Fibroblast of pulmonary artery (primary cell): Measurements from ENCODE around the gene UBE3D.
"Not testable (repeated sequence)": the region's sequence is repeated elsewhere in the genome, so short reads cannot be mapped to it uniquely, and the experiment has no call there.

Source experiments
- DNase-seq: peaks from one replicate; pipeline ENCODE4 v3.0.0-alpha.2; 2010; ENCODE audit warnings: low read depth
- H3K4me3 ChIP-seq: replicated peaks from 2 replicates; pipeline ENCODE4 v1.5.1; 2011; ENCODE audit warnings: low read depth, mild to moderate bottlenecking, control low read depth, low read length, moderate library complexity
- TF ChIP-seq, protein P1 (sequence below): IDR thresholded peaks from 2 replicates; pipeline ENCODE4 v1.5.1; 2011; ENCODE audit warnings: mild to moderate bottlenecking, control low read depth, low read length, inconsistent platforms; ENCODE audit errors: missing control alignments

The UBE3D gene

DNA sequence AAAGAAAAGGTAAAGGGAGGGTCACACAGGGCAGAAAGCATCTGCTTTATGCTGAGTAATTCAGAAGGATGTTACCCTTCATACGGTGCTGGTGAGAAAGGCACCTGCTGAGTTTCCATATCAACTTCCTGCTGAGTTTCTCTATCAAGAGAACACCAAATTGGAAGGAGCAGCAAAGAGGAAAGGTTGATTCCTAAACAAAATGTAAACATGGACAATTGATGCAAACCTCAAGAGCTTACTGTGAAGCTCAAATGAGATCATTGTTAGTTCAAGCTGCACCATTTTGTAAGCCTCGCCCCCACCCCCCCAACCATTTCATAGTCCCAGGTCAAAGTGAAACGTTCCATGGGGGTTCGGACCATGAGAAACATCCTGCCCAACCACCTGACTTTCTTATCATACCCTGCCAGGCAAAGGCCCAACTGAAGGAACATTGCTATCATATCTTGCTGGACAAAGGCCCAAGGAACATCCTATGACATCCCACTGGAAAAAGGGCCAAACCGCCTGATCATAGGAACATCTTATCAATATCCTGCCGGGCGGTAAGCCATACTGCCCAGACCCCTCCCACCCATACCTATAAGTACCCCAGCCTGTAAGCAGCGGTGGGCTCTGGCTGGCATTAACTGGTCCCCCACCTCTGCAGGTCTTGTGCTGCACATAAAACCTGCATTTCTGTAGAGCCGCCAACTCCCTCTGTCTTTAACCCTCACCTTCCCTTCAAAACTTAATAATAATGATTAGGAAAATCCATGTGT is 171.6 kb downstream of the UBE3D start:
- no peak for DNase-seq
- no peak overlapping the region for H3K4me3 ChIP-seq
- TF ChIP-seq, protein P1, sequence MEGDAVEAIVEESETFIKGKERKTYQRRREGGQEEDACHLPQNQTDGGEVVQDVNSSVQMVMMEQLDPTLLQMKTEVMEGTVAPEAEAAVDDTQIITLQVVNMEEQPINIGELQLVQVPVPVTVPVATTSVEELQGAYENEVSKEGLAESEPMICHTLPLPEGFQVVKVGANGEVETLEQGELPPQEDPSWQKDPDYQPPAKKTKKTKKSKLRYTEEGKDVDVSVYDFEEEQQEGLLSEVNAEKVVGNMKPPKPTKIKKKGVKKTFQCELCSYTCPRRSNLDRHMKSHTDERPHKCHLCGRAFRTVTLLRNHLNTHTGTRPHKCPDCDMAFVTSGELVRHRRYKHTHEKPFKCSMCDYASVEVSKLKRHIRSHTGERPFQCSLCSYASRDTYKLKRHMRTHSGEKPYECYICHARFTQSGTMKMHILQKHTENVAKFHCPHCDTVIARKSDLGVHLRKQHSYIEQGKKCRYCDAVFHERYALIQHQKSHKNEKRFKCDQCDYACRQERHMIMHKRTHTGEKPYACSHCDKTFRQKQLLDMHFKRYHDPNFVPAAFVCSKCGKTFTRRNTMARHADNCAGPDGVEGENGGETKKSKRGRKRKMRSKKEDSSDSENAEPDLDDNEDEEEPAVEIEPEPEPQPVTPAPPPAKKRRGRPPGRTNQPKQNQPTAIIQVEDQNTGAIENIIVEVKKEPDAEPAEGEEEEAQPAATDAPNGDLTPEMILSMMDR = no peak

GRCh38 chr6:82891503-82891902 is 174.1 kb downstream of the UBE3D start:
- DNase-seq = not testable (repeated sequence)

DNA sequence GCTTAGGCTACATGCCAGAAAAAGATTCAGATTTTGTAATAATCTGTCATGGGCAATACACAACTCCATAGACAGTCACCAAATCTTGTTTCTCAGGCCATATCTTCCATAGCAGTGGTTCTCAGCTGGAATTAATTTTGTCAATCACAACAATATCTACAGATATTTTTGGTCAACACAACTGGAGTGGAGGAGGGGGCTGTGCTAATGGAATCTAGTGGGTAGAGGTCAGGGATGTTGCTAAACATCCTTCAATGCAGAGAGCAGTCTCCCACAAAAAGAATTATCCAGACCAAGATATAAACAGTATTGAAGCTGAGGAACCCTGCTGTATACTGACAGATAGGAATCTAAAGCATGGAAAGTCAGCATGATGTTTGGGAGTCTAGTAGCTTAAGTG is 174.6 kb downstream of the UBE3D start:
- TF ChIP-seq, protein P1 = no peak

More at GRCh38 chr6:82891503-82891902, 174.1 kb downstream of the UBE3D start:
- not testable (repeated sequence) for H3K4me3 ChIP-seq

GRCh38 chr6:82890240-82890639 is 175.4 kb downstream of the UBE3D start:
- DNase-seq = no peak
- H3K4me3 ChIP-seq = no peak overlapping the region
- TF ChIP-seq, protein P1 = no peak

More for the DNA sequence above, 174.6 kb downstream of the UBE3D start:
- DNase-seq = no peak
- no peak overlapping the region for H3K4me3 ChIP-seq

GRCh38 chr6:82889143-82889542 is 176.5 kb downstream of the UBE3D start:
- TF ChIP-seq, protein P1 = no peak
- no peak for DNase-seq
- H3K4me3 ChIP-seq = no peak overlapping the region

DNA sequence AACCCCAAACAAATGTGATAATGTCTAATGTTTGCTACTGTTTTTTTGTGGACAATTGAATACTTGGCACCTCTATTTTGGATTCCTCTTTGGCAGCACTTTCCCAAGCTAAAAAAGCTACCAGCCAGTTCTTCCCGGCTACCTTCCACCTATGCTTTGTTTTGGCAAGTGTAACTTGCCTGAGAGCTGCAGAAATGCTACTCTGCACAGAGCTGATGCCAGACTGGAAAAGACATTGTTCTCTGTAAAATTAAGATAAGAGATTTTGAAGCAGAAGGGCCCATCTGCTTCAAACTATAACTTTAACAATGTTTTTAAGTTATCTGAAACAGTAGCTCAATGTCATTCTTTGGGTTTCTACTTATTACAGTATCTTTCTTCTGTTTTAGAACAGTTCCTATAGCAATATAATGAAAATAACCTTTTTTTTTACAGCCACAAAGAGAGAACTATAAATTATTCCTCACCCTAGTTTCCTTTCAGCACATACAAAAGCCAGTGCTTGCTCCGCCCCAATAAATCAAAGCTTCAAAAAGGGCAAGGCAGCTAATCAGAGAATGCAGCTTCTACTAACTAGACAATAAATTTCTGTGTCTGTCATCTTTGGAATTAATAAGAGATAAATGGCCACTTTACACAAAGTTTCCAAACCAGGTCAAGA is 183.1 kb downstream of the UBE3D start:
- no peak for DNase-seq
- no peak overlapping the region for H3K4me3 ChIP-seq
- TF ChIP-seq, protein P1 = no peak

DNA sequence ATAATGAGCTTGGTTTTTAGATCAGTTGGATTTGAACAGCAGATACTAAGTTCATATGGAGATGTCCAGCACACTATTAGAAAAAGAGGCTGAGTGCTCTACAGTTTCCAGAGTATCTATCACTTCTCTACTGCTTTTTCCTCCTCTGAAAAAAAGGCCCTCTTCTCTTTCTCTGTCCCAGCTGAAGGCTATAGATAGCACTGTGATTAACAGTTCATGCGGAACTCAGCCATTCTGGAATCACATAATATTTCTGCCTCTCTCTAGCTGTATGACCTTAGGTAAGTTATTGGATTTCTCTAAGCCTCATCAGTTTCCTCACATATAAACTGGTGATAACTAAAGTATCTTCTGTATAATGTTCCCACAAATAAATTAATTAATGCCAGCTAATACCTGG is 184.1 kb downstream of the UBE3D start:
- no peak overlapping the region for H3K4me3 ChIP-seq
- DNase-seq = no peak
- TF ChIP-seq, protein P1 = no peak
